ENCODE measurements around the gene YWHAB. TPM values are rescaled to one million over a fixed set of nuclear protein-coding genes. Genes with fewer than 3 reads are reported as not detected.

Gene YWHAB
- total RNA-seq, 1 donor from 2014 or later: 205 TPM

- no peak for DNase-seq (ENCODE audit: extremely low spot score, unreplicated experiment)
- no peak for TF ChIP-seq CTCF (IDR thresholded peaks at IDR 0.05)
- Mint-ChIP-seq H3K36me3 (ENCODE audit: unreplicated experiment) (no peaks in the 10 kb centered on the region), H3K27me3 (ENCODE audit: unreplicated experiment) (no peaks in the 10 kb centered on the region), H3K4me3 (ENCODE audit: unreplicated experiment) (peak overlapping the region; percentile 91), H3K9me3 (ENCODE audit: unreplicated experiment) (no peaks in the 10 kb centered on the region), H3K4me1 (ENCODE audit: unreplicated experiment) (peaks cover 44% of the 10 kb centered on the region), H3K27ac (ENCODE audit: unreplicated experiment) (peak overlapping the region; percentile 92)
Observed at GRCh38 chr20:44886266-44886651, 754 bp downstream of the YWHAB start.

- no peak for DNase-seq (ENCODE audit: extremely low spot score, unreplicated experiment)
- no peaks in the 10 kb centered on the region for H3K27me3 Mint-ChIP-seq (ENCODE audit: unreplicated experiment)
- H3K9me3 Mint-ChIP-seq (ENCODE audit: unreplicated experiment): no peaks in the 10 kb centered on the region
- no peaks in the 10 kb centered on the region for H3K36me3 Mint-ChIP-seq (ENCODE audit: unreplicated experiment)
- H3K4me3 Mint-ChIP-seq (ENCODE audit: unreplicated experiment): peak overlapping the region; percentile 91
- peaks cover 44% of the 10 kb centered on the region for H3K4me1 Mint-ChIP-seq (ENCODE audit: unreplicated experiment)
- no peak for TF ChIP-seq CTCF (IDR thresholded peaks at IDR 0.05)
- peak overlapping the region; percentile 92 for H3K27ac Mint-ChIP-seq (ENCODE audit: unreplicated experiment)
Observed at GRCh38 chr20:44886828-44887227, 1.3 kb downstream of the YWHAB start.

- peak overlapping the region; percentile 91 for H3K4me3 Mint-ChIP-seq (ENCODE audit: unreplicated experiment)
- H3K27ac Mint-ChIP-seq (ENCODE audit: unreplicated experiment): no peak overlapping the region
- peaks cover 48% of the 10 kb centered on the region for H3K4me1 Mint-ChIP-seq (ENCODE audit: unreplicated experiment)
- no peak for TF ChIP-seq CTCF (IDR thresholded peaks at IDR 0.05)
- H3K36me3 Mint-ChIP-seq (ENCODE audit: unreplicated experiment): peaks cover 4% of the 10 kb centered on the region
- DNase-seq (ENCODE audit: extremely low spot score, unreplicated experiment): no peak
- no peaks in the 10 kb centered on the region for H3K9me3 Mint-ChIP-seq (ENCODE audit: unreplicated experiment)
- H3K27me3 Mint-ChIP-seq (ENCODE audit: unreplicated experiment): no peaks in the 10 kb centered on the region
Observed at GRCh38 chr20:44887466-44887865, 2.0 kb downstream of the YWHAB start.

GRCh38 chr20:44888226-44889103 is 3.0 kb downstream of the YWHAB start:
- DNase-seq (ENCODE audit: extremely low spot score, unreplicated experiment): no peak
- H3K27ac Mint-ChIP-seq (ENCODE audit: unreplicated experiment): peak overlapping the region; percentile 9
- H3K4me1 Mint-ChIP-seq (ENCODE audit: unreplicated experiment): peaks cover 50% of the 10 kb centered on the region
- TF ChIP-seq CTCF (IDR thresholded peaks at IDR 0.05): peak; percentile 39
- no peaks in the 10 kb centered on the region for H3K27me3 Mint-ChIP-seq (ENCODE audit: unreplicated experiment)
- no peaks in the 10 kb centered on the region for H3K9me3 Mint-ChIP-seq (ENCODE audit: unreplicated experiment)
- H3K4me3 Mint-ChIP-seq (ENCODE audit: unreplicated experiment): no peak overlapping the region
- peaks cover 4% of the 10 kb centered on the region for H3K36me3 Mint-ChIP-seq (ENCODE audit: unreplicated experiment)

- DNase-seq (ENCODE audit: extremely low spot score, unreplicated experiment): no peak
- Mint-ChIP-seq H3K4me3 (ENCODE audit: unreplicated experiment) (no peak overlapping the region), H3K27me3 (ENCODE audit: unreplicated experiment) (no peaks in the 10 kb centered on the region), H3K27ac (ENCODE audit: unreplicated experiment) (no peak overlapping the region), H3K4me1 (ENCODE audit: unreplicated experiment) (peaks cover 50% of the 10 kb centered on the region), H3K9me3 (ENCODE audit: unreplicated experiment) (no peaks in the 10 kb centered on the region), H3K36me3 (ENCODE audit: unreplicated experiment) (peaks cover 7% of the 10 kb centered on the region)
- TF ChIP-seq CTCF (IDR thresholded peaks at IDR 0.05): no peak
Observed at GRCh38 chr20:44891826-44892225, 6.3 kb downstream of the YWHAB start.
